Heart left ventricle (tissue), 13 donors: ENCODE measurements around the gene IGF2.

ENCODE experiments used
- CTCF ChIP-seq, 12 donors: fragments of 200-600 bp; sonication (generic) in 4 of 12; IDR thresholded peaks; one replicate each; pipeline versions ENCODE4 v1.5.0 to v1.8.0; 2018 to 2022; ENCODE audit warnings: antibody characterized with exemption in 12 of 12, mild to moderate bottlenecking in 5 of 12
- POLR2A ChIP-seq, 2 donors: fragments of 450-650 bp; IDR thresholded peaks; one replicate each; pipeline ENCODE4 v1.6.1; 2017; ENCODE audit warnings: antibody characterized with exemption in 2 of 2, mild to moderate bottlenecking in 2 of 2, moderate library complexity in 2 of 2
- donor health status: ischemic (EF 13 %, LVEDD 7.1; RV severe dilation, severe dysfunction).
- donor health status: DM: no; HTN: yes; CAD: no.
- donor health status: DM: no; HTN: no; CAD: no.
- donor health status: ischemic (EF 25% LVEDD 6.9; RV normal size, moderate dysfunction).
- donor health status: ischemic (EF 25% LVEDD 5.7; RV mildly dilated, moderate dysfunction).
- donor health status: ischemic (EF 35%, LVEDD 5.7; RV mildly dilated, moderate dysfunction).
- donor health status: nonischemic (EF 11% LVEDD 7.7; RV severe dilation, severe dysfunction).
- donor health status: DM: yes; HTN: yes; CAD: no.
- donor health status: PGD.
- donor health status: ischemic (EF 29% LVEDD 5.4; RV normal size, mild dysfunction).
- donor health status: nonischemic (EF 23%, LVEDD 6.1; RV moderate dilation, normal function).

- TF ChIP-seq CTCF (IDR thresholded peaks at IDR 0.05) (no peak), POLR2A (IDR thresholded peaks at IDR 0.05) (no peak)
Measured at GRCh38 chr11:2147391-2147790, 8.2 kb upstream of the IGF2 start.
